Colonic mucosa (tissue), 4 donors: ENCODE measurements around the gene NDC80. TPM values are rescaled to one million over a fixed set of nuclear protein-coding genes. Genes with fewer than 3 reads are reported as not detected.
A peak's percentile ranks its signal among the peaks of the same experiment; 100 is the strongest.

Source experiments
- DNase-seq: peaks from one replicate; pipeline ENCODE4 v3.0.0-alpha.2; 2020
- H3K27ac ChIP-seq: fragments of 200-600 bp; one replicate; pipeline ENCODE4 v1.8.0; 2021
- H3K27me3 ChIP-seq: fragments of 200-600 bp; one replicate; pipeline ENCODE4 v1.8.0; 2021
- H3K36me3 ChIP-seq: fragments of 200-600 bp; one replicate; pipeline ENCODE4 v1.8.0; 2021
- H3K4me1 ChIP-seq: fragments of 200-600 bp; one replicate; pipeline ENCODE4 v1.8.0; 2021; ENCODE audit warnings: mild to moderate bottlenecking
- H3K4me3 ChIP-seq: fragments of 200-600 bp; one replicate; pipeline ENCODE4 v1.8.0; 2021
- H3K9ac ChIP-seq, 2 donors: one replicate each; pipeline ENCODE4 v1.7.0; 2013; ENCODE audit warnings: control low read depth in 2 of 2, low read depth in 2 of 2, low read length in 2 of 2
- H3K9me3 ChIP-seq: fragments of 200-600 bp; one replicate; pipeline ENCODE4 v1.8.0; 2021
- CTCF ChIP-seq: fragments of 200-600 bp; IDR thresholded peaks from one replicate; pipeline ENCODE4 v1.8.0; 2022; ENCODE audit warnings: antibody characterized with exemption, mild to moderate bottlenecking
- intact Hi-C: fragments of 100-400 bp; cut with DNase I; formaldehyde crosslinking; loops from one replicate; pipeline ENCODE4 v1.14.1; 2022
- total RNA-seq, 2 donors: library from RNA; stranded (reverse); fragmentation: NEBNext Ultra II Directional in 1 of 2; extraction: Animal tissue kit (Norgen Biotek cat#: 25700) in 1 of 2; gene quantifications; one replicate each; pipeline ENCODE4 v1.2.1, GENCODE V29; 2021
- donor health status: healthy.
- donor health status: DM: no; HTN: no; CAD: no.
- donor health status: DM: no; HTN: no; CAD: no.

Gene NDC80
- total RNA-seq, 2 donors from 2014 or later, result 6.8 to 27.6 TPM

DNA sequence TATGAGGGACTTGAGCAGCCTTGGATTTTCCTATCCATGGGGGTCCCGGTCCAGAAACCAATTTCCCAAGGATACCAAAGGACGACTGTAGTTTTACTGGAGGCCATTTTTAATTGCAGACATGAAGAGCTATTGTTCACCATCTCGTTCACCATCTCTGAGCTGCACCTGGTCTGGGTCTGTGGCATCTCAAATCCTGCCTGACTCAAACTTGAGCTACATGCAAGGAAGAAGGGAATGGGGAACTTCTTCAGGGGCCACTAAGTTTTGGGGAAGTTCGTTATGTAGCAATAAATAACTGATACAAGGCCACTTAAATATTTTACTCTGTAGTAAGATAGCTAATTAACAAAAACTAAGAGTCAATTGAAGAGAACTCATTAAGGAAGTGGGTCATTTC is 82.1 kb downstream of the NDC80 start:
- no peak overlapping the region for H3K9ac ChIP-seq
- H3K27me3 ChIP-seq, result no peaks in the 10 kb centered on the region
- DNase-seq, result no peak
- H3K27ac ChIP-seq, result no peak overlapping the region
- H3K4me1 ChIP-seq, result no peaks in the 10 kb centered on the region
- TF ChIP-seq CTCF, result no peak
- intact Hi-C loops, result no loop called here
- H3K36me3 ChIP-seq, result no peaks in the 10 kb centered on the region
- H3K4me3 ChIP-seq, result no peak overlapping the region
- no peaks in the 10 kb centered on the region for H3K9me3 ChIP-seq

DNA sequence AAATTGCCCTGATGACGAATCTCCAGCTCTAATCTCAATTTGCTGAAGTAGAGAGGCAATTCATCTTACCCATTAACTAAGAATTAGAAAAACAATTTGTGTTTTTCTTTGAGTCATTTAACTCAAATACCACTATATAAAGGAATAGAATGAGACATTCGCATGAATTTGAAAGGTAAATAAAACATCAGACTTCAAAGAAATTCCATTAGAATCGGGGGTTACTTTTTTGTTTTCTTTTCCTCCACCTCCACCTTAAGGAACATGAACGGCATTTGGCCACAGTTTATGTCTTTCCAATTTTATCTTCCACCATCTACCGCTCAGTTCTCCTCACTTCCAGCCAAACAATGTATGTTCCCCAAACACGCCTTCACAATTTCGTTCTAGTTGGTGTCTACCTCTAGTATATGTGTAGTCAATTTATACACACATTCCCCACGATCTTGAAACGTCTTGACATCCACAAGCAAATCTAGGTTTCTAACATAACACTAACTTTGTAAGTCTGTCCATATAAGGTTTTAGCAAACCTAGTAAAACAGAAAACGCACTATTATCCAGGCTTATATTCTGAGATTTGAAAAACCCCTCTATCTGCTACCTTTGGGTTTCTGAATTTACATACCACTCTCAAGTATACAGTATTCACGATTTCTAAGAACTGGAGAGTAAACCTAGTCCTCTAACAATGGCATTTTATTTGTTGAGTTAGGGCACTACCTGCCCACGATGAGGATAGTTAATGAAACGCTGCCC is 83.0 kb downstream of the NDC80 start:
- peak overlapping the region; percentile 91 to 99 for H3K9ac ChIP-seq

DNA sequence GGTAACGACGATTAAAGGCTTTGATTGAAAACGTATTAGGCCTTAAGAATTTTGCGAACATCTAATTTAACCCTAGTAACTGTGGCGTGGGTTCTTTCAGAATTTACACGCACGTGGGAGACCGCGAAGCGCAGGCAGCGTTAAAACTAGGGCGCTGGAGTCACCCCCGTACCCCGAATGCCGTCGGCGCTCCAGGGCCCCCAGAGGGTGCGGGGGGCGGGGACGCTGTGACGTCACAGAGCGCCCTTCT is 83.5 kb downstream of the NDC80 start:
- DNase-seq, result no peak

More for the DNA sequence above, 83.0 kb downstream of the NDC80 start:
- Histone ChIP-seq H3K4me1 (peaks cover 6% of the 10 kb centered on the region), H3K4me3 (peak overlapping the region; percentile 86), H3K27me3 (no peaks in the 10 kb centered on the region), H3K9me3 (no peaks in the 10 kb centered on the region), H3K36me3 (no peaks in the 10 kb centered on the region), H3K27ac (peak overlapping the region; percentile 97)
- intact Hi-C loops, result no loop called here
- TF ChIP-seq CTCF, result no peak
- no peak for DNase-seq

DNA sequence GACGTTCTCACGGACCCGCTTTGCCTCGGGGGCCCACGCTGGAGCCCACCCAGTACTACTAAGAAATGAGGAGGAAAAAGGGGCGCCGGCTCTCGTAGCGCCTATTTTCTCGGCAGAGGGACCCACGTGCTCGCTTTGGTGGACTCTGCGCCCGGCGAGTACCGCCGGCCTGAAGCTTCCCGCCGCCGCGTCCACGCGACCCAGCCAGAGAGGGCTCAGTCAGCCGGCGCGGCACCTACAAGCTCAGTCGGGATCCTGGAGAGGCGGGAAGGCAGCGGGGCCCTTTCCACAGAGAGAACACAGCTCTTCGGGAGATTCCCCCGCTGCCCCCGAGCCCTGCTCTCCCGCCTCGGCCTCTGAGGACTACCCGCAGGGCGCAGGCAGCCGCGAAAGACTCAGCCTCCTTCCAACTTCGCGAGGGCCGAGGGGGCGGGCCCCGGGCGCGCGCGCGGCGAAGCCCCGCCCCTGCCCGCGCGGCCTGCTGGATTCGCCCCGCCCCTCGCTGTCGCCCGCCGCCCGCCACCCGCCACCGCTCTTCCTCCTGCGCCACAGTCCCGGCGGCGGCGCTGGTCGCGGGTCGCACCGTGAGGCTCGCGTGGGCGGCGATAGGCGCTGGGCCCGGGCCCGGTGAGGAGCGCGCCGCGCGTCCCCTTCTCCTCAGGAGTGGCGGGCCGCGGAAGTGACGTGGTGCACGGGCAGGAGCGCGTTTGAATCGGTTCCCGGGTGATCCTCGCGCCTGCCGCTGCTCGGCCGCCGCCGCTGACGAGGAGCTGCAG is 84.0 kb downstream of the NDC80 start, which contains the start of gene SMCHD1:
Gene SMCHD1, plus strand, starts transcription at position 549 of the 776 bp plus-strand sequence. CDS start 350 bp downstream, outside the sequence.
- no peaks in the 10 kb centered on the region for H3K9me3 ChIP-seq
- intact Hi-C loops, result loop anchor here (5.0 kb wide), 1 partner anchor 83 kb away; the partner anchor contains the start of genes METTL4 and NDC80
- H3K4me3 ChIP-seq, result peak within 1 kb of the TSS; percentile 86
- peak within 1 kb of the TSS; percentile 97 for H3K27ac ChIP-seq
- peak; percentile 87 for DNase-seq
- H3K27me3 ChIP-seq, result no peaks in the 10 kb centered on the region
- no peaks in the 10 kb centered on the region for H3K36me3 ChIP-seq
- H3K4me1 ChIP-seq, result peaks cover 13% of the 10 kb centered on the region
- TF ChIP-seq CTCF, result no peak
- H3K9ac ChIP-seq, result peak within 1 kb of the TSS; percentile 95 to 99

More for the DNA sequence above, 83.5 kb downstream of the NDC80 start:
- no peak for TF ChIP-seq CTCF
- H3K9me3 ChIP-seq, result no peaks in the 10 kb centered on the region
- intact Hi-C loops, result loop anchor here (5.0 kb wide), 1 partner anchor 83 kb away; the partner anchor contains the start of genes METTL4 and NDC80
- peak overlapping the region; percentile 86 for H3K4me3 ChIP-seq
- no peaks in the 10 kb centered on the region for H3K36me3 ChIP-seq
- peaks cover 11% of the 10 kb centered on the region for H3K4me1 ChIP-seq
- H3K27me3 ChIP-seq, result no peaks in the 10 kb centered on the region
- peak overlapping the region; percentile 97 for H3K27ac ChIP-seq
- peak overlapping the region; percentile 91 to 99 for H3K9ac ChIP-seq

DNA sequence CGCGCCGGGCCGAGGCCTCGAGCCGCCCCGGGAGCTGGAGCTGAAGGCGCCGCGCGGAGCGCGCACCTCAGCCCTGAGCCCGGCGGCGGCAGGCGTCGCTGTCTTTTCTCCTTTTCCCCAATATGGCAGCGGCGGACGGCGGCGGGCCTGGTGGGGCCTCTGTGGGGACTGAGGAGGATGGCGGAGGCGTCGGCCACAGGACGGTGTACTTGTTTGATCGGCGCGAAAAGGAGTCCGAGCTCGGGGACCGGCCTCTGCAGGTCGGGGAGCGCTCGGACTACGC is 84.5 kb downstream of the NDC80 start:
- Histone ChIP-seq H3K27me3 (no peaks in the 10 kb centered on the region), H3K4me1 (peaks cover 13% of the 10 kb centered on the region), H3K9me3 (no peaks in the 10 kb centered on the region), H3K36me3 (no peaks in the 10 kb centered on the region), H3K9ac (peak overlapping the region; percentile 95 to 99), H3K27ac (peak overlapping the region; percentile 97), H3K4me3 (peak overlapping the region; percentile 86)
- intact Hi-C loops, result loop anchor here (5.0 kb wide), 1 partner anchor 84 kb away; the partner anchor contains the start of genes METTL4 and NDC80
- DNase-seq, result no peak
- no peak for TF ChIP-seq CTCF
